NT2/D1 (cell line): ENCODE measurements around the gene DLX4.

Experiments
- SUZ12 ChIP-seq: IDR thresholded peaks from 2 replicates; pipeline ENCODE4 v1.6.1; 2011; ENCODE audit not compliant: insufficient read length, insufficient read depth; ENCODE audit errors: extremely low read depth
- YY1 ChIP-seq: IDR thresholded peaks from 2 replicates; pipeline ENCODE4 v1.6.1; 2011; ENCODE audit not compliant: insufficient read length, insufficient read depth
- ZNF274 ChIP-seq: IDR thresholded peaks from 2 replicates; pipeline ENCODE4 v1.6.1; 2011; ENCODE audit warnings: mild to moderate bottlenecking, low read depth, low read length

DNA sequence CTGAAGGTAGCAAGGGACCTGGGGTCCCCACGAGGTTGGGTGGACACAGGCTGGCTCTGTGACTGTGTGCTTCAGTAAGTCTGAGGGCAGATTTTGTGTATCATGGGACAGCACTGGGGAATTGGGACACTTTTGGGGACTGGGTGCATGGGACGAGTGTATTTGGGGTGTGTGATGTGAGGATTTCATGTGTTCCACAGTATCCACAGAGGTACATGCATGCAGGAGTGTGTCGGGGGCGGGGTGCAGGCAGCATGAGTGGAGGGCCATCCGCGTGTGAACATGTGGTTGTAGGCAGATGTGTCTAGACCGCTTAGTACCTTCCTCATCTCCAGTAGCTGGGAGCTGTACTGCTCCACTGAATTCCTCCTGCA lies 27.1 kb downstream of the DLX4 start:
- no peak for TF ChIP-seq YY1
- TF ChIP-seq ZNF274, result no peak
- TF ChIP-seq SUZ12, result no peak
